ENCODE measurements around the gene KCNK1. TPM values are rescaled to one million over a fixed set of nuclear protein-coding genes. Genes with fewer than 3 reads are reported as not detected.

The KCNK1 gene
- total and polyA plus RNA-seq, 2 of the 13 experiments (the other 11 are each of a cell fraction or from before 2014, with no cell fraction given), result not detected

GRCh38 chr1:233673947-233674431, 60.1 kb downstream of the KCNK1 start (continued):
- TF ChIP-seq IRF1 (CRISPR knock-in tag; IDR thresholded peaks at IDR 0.05; ENCODE audit: low read depth) (no peak), TAF1 (CRISPR knock-in tag; IDR thresholded peaks at IDR 0.05) (no peak), ZSCAN12 (CRISPR knock-in tag; IDR thresholded peaks at IDR 0.05) (no peak), SP1 (IDR thresholded peaks at IDR 0.05) (no peak), SP1 (CRISPR knock-in tag; IDR thresholded peaks at IDR 0.05) (no peak)

- Histone ChIP-seq H4K20me1 (ENCODE audit: insufficient read depth, low read length) (no peaks in the 10 kb centered on the region), H3K27ac (ENCODE audit: extremely low read length, insufficient read depth, low read length) (no peak overlapping the region), H3K27me3 (ENCODE audit: control insufficient read depth in 1 of 2, insufficient read depth in 2 of 2, low read length in 2 of 2) (no peaks in the 10 kb centered on the region), H3K9me3 (ENCODE audit: low read length) (no peaks in the 10 kb centered on the region), H3K4me1 (ENCODE audit: insufficient read depth, low read length) (no peaks in the 10 kb centered on the region; the same call in 1 of the 2 replicates), H3K4me2 (ENCODE audit: low read depth, low read length) (no peak overlapping the region), H3K4me3 (replicated peaks in 1 of 3; ENCODE audit: insufficient read depth in 1 of 3, low read depth in 2 of 3, low read length in 3 of 3) (no peak overlapping the region), H3K36me3 (replicated peaks in 1 of 2; ENCODE audit: control insufficient read depth in 1 of 2, insufficient read depth in 2 of 2, low read length in 2 of 2) (no peaks in the 10 kb centered on the region), H3K79me2 (ENCODE audit: insufficient read depth, low read length) (no peaks in the 10 kb centered on the region), H3K9ac (ENCODE audit: insufficient read depth, low read depth, low read length) (no peak overlapping the region), H2AFZ (ENCODE audit: low read length) (no peak overlapping the region)
- FAIRE-seq, result no peak
- ATAC-seq, result no peak
- BruUV-seq (replicated peaks), result no TSS peak
- intact Hi-C loops (cut with micrococcal nuclease; ENCODE audit: unreplicated experiment), result no loop called here
- POLR2A ChIA-PET, result no interaction called here
- WGBS (ENCODE audit: low lambda C conversion rate), result 54% methylated on average over 2 of the region's 2 CpGs
- no peak for TF ChIP-seq ZNF180 (CRISPR knock-in tag; IDR thresholded peaks at IDR 0.05; ENCODE audit: borderline replicate concordance, low read depth)
- CTCF ChIA-PET (ENCODE audit: low intra/inter-chr PET ratio, low total read pairs), result no interaction called here
- in situ Hi-C loops (cut with HindIII; ENCODE audit: extremely low pct_ligation_motif_present, low pct_unique_long_range_greater_than_20kb), result no loop called here
- DNase-seq (ENCODE audit: low spot score), result no peak
Observed at GRCh38 chr1:233675446-233675845, 61.5 kb downstream of the KCNK1 start.

- Histone ChIP-seq H2AFZ (ENCODE audit: low read length) (no peak overlapping the region), H3K4me2 (ENCODE audit: low read depth, low read length) (no peak overlapping the region), H3K9me3 (ENCODE audit: low read length) (no peaks in the 10 kb centered on the region), H3K27me3 (ENCODE audit: control insufficient read depth in 1 of 2, insufficient read depth in 2 of 2, low read length in 2 of 2) (no peaks in the 10 kb centered on the region), H3K27ac (ENCODE audit: extremely low read length, insufficient read depth, low read length) (no peak overlapping the region), H3K9ac (ENCODE audit: insufficient read depth, low read depth, low read length) (no peak overlapping the region), H3K4me1 (ENCODE audit: insufficient read depth, low read length) (no peaks in the 10 kb centered on the region; the same call in 1 of the 2 replicates), H3K79me2 (ENCODE audit: insufficient read depth, low read length) (no peaks in the 10 kb centered on the region), H3K36me3 (replicated peaks in 1 of 2; ENCODE audit: control insufficient read depth in 1 of 2, insufficient read depth in 2 of 2, low read length in 2 of 2) (no peaks in the 10 kb centered on the region), H4K20me1 (ENCODE audit: insufficient read depth, low read length) (no peaks in the 10 kb centered on the region), H3K4me3 (replicated peaks in 1 of 3; ENCODE audit: insufficient read depth in 1 of 3, low read depth in 2 of 3, low read length in 3 of 3) (no peak overlapping the region)
- DNase-seq (ENCODE audit: low spot score) (no peak), FAIRE-seq (no peak), ATAC-seq (no peak)
- in situ Hi-C loops (cut with HindIII; ENCODE audit: extremely low pct_ligation_motif_present, low pct_unique_long_range_greater_than_20kb), result no loop called here
- CTCF ChIA-PET (ENCODE audit: low intra/inter-chr PET ratio, low total read pairs), result no interaction called here
- BruUV-seq (replicated peaks), result no TSS peak
- POLR2A ChIA-PET, result no interaction called here
- WGBS (ENCODE audit: low lambda C conversion rate), result 14% methylated on average over 4 of the region's 4 CpGs
- intact Hi-C loops (cut with micrococcal nuclease; ENCODE audit: unreplicated experiment), result no loop called here
- no peak for TF ChIP-seq HNF1B (CRISPR knock-in tag; IDR thresholded peaks at IDR 0.05)
- TF ChIP-seq ELK4 (CRISPR knock-in tag; IDR thresholded peaks at IDR 0.05; ENCODE audit: borderline replicate concordance), result no peak
Observed at GRCh38 chr1:233675893-233676292, 62.0 kb downstream of the KCNK1 start.
